ENCODE measurements around the gene ATP1A3.

The ATP1A3 gene

DNA sequence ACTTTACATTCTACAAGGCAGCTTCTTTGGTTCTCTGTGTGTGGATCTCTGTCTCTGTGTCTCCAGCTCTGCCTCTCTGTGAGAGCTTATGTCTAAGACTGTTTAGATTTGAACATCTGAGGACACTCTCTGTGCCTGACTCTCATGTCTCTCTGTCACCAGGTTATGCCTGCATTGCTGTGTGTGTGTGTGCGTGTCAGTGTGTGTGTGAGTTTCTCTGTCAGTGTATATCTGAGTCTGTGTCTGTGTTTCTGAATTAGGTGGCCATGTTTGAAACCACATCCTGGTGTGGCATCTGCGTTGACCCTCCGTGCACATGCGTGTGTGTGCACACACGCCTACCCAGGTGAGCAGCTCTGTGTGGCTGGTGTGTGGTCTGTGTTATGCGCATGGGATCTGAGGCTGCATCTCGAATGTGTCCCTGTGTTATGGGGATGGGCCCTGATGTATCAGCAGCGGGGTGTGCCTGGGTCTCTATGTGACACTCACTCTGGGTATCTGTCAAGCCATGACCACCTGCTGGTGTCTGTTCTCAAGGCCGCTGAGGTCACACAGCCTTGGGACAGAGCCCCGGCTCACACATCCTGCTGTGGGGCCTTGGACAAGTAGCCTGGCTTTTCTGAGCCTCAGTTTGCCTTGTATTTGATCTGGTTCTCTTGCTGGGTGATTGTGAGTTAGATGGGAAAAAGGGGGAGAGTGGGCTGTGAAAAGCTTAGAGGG is 6.7 kb downstream of the ATP1A3 start:
- no peak for DNase-seq (ENCODE audit: low read depth in 3 of 3)

DNA sequence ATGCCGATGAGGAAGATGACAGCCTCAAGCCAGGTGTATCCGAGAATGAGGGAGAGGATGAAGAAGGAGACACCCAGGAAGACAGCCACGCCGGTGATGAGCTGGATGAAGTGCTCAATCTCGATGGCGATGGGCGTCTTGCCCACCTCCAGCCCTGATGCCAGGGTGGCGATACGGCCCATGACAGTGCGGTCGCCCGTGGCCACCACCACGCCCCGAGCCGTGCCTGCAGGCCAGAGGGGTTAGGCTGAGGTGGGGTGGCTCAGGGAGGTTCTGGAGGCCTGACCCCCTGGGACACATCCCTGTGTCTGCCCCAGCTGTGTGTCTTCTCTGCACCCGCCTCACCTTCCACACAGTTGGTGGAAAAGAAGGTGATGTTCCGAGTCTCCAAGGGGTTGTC is 9.1 kb downstream of the ATP1A3 start:
- no peak for DNase-seq (ENCODE audit: low read depth in 3 of 3)

DNA sequence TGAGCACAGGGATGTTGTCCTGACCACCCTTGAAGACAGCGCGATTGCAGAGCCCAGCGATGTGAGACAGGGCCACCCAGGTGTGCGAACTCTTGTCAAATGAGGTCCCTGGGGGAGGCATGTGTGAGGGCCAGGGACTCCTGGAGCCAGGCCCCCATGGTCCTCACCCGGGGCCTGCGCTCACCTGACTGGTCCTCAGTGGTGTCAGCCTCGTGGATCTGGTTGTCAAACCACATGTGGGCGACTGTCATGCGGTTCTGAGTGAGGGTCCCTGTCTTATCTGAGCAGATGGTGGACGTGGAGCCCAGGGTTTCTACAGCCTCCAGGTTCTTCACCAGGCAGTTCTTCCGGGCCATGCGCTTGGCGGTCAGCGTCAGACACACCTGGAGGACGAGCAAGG is 12.3 kb downstream of the ATP1A3 start:
- DNase-seq (ENCODE audit: low read depth in 3 of 3): no peak

DNA sequence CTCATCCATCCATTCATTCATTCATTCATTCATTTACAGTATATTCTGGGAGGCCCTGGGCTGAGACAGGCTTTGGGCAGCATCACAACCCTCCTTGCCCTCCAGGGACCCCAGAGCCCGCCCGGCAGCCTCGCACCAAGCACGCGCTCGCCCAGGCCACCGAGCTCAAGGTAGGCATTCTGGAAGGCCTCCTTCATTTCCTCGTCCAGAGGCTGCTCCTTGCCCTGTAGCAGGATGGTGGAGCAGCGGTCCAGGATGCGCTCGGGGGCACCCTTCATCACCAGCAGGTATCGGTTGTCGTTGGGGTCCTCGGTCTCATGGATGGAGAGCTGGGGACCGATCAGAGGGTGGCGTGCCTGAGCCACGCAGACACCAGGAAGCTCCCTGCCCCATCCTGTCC is 15.6 kb downstream of the ATP1A3 start:
- DNase-seq (ENCODE audit: low read depth in 3 of 3): no peak

DNA sequence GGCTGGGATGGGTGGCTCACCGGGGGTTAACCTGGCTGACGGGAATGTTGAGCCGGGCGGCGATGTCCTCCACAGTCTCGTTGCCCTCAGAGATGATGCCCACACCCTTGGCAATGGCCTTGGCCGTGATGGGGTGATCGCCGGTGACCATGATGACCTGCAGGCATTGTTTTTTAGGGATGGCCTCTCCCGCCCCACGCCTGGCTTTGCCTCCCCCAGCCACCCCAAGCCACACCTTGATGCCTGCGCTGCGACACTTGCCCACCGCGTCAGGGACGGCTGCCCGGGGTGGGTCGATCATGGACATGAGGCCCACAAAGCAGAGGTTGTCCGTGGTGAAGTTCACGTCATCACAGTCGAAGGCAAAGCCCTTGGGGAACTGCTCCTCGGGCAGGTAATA is 16.1 kb downstream of the ATP1A3 start:
- DNase-seq (ENCODE audit: low read depth in 3 of 3): no peak

DNA sequence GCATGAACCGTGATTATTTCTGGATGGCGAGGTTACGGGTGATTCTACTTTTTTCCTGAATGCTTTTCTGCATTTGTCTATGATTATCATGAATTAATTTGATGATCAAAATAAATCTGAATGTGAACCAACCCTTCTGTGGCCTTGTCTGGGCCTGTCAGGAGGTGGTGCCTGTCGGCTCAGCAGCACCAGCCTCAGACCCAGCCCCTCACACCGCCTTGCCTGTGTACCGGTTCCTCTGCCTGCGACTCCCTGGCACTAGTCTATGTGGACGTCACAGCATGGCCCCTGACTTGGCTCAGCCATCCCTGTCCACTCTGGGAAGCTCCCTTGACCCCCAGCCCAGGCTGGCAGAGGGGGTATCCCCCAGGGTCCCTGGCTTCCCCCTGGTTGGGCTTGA is 19.4 kb downstream of the ATP1A3 start:
- no peak for DNase-seq (ENCODE audit: low read depth in 3 of 3)

DNA sequence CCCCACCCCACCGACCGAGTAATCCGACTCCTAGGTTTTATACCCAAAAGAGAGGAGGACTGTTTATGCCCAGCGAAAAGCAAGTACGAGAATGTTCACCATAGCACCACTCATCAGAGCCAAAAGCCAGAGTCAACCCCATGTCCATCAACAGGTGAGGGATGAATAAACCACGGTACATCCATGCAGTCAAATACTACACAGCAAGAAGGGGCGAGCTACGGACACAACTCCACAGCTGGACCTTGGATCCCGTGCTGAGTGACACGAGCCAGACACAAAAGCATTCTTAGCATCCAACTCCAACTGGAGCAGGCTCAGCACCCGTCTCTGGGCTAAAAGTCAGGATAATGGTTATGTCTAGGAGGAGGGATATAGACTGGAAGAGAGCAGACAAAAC is 22.7 kb downstream of the ATP1A3 start:
- DNase-seq (ENCODE audit: low read depth in 3 of 3): no peak

DNA sequence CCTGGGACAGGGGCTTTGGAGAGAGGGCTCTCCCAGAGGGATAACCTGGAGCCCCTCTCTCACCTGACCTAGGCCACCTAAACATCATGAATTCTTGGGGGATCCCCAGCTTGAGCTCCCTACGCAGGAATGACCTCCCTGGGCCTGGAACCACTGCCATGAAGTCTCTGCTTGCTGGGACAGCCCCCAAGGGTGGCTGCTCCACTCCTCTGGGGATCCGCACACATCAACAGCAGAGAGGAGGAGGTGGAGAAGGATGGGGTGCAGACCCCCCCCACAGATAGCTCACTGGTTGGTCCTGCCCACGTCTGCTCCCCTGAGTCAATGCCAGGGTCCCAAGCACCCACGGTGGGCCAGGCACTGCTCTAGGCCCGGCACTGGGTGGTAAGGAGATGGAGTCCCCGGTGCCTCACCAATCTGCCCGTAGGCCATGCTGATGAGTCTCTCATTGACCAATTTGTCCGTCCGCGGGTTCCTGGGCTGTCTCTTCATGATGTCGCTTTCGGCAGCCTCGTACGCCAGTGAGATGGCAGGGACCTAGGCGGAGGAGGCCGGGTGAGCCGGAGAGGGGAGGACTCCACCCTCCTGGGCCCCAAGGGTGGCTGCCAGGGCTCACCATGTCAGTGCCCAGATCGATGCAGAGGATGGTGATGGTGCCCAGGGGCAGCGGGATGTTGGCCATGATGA is 24.1 kb downstream of the ATP1A3 start:
- no peak for DNase-seq (ENCODE audit: low read depth in 3 of 3)

DNA sequence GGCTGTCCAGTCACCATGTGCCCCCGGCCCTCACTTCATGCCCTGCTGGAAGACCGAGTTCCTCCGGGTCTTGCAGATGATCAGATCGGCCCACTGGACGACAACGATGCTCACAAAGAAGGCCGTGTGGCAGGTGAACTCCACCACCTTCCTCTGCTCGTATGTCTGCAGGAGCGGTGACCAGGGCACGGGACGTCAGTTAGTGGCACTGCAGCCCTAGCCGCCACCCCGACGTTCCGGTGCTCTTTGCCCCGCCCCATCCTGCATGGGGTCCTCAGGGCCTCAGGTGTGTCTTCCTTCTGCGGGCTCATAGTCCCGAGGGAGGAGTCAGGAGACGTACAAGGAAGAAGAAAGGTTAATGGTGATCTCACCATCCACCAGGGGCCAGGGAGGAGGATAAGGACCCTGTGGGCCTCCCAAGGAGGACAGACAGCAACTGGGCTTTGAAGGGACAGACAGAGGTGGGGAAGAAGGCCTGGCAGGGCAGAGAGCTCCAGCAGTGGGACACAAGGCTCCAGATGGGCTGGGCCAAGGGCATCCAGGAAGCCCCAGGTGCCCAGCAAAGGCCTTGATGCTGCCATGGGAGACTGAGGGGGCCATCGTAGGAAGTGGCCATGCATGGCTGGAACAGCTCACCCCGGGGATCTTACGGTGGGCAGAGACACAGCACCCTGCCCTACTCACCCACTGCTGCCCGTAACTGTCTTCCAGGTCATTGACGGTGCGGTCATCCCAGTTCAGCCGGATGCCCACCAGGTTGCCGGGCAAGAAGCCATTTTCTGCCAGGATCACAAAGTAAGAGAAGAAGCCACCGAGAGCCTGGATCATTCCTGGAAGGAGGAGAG is 25.1 kb downstream of the ATP1A3 start:
- DNase-seq (ENCODE audit: low read depth in 3 of 3): no peak

DNA sequence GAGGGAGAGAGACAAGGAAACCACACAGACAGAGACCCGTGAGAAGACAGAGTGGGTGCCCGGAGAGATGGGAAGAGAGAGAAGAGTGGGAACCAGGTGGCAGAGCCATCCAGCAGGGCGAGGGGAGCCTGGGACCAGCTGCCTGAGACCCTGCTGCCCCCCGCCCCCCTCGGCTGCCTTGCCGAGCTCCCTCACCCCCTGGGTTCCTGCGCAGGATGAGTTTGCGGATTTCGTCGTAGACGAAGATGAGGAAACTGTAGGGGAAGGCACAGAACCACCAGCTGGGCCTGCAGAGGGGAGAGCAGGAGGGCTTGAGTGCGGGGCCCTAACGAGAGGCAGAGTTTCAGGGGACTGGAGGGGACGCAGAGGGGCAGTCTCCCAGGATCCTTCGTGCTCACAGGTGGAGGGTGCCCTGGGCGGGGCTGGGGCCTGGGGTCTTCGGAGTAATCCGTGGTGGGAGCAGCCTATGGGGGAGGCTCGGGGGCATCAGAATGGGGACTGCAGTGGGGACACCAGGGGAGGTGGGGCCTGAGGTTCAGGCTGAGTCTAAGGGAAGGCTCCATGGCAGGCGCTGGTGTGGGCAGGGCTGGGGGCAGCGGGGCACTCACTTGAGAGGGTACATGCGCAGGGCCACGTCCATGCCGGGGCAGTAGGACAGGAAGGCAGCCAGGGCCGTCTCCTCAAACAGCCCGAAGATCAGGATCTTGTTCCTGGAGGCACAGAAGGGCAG is 26.8 kb downstream of the ATP1A3 start:
- DNase-seq (ENCODE audit: low read depth in 3 of 3): no peak

DNA sequence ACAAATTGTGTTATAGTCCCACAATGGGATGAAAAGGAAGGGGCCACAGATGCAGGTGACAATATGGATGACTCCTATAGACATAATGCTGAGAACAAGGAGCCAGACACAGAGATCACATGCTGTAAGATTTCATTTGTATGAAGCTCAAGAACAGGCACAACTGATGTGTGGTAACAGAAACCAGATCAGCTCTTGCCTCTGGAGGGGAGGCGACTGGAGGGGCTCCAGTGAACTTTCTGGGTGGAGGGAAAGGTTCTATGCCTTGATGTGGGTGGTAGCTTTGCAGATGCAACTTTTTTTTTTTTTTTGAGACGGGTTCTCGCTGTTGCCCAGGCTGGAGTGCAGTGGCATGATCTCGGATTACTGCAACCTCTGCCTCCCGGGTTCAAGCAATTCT is 28.9 kb downstream of the ATP1A3 start:
- no peak for DNase-seq (ENCODE audit: low read depth in 3 of 3)

DNA sequence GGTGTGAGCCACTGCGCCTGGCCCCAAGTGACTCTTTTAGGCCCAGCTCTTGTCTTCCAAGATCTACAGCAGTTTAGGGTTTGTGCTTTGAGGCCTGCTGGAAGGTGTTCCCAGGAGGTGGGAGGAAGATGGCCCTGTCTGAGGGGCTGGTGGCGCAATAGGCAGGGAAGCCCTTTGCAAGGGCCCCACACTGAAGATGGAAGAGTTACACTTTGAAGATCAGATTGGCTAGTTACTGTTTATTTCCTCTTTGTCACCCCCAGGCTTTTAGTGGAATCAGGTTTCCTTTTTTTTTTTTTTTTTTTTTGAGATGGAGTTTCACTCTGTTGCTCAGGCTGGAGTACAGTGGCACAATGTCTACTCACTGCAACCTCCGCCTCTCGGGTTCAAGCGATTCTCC is 33.1 kb downstream of the ATP1A3 start:
- DNase-seq (ENCODE audit: low read depth in 3 of 3): no peak

DNA sequence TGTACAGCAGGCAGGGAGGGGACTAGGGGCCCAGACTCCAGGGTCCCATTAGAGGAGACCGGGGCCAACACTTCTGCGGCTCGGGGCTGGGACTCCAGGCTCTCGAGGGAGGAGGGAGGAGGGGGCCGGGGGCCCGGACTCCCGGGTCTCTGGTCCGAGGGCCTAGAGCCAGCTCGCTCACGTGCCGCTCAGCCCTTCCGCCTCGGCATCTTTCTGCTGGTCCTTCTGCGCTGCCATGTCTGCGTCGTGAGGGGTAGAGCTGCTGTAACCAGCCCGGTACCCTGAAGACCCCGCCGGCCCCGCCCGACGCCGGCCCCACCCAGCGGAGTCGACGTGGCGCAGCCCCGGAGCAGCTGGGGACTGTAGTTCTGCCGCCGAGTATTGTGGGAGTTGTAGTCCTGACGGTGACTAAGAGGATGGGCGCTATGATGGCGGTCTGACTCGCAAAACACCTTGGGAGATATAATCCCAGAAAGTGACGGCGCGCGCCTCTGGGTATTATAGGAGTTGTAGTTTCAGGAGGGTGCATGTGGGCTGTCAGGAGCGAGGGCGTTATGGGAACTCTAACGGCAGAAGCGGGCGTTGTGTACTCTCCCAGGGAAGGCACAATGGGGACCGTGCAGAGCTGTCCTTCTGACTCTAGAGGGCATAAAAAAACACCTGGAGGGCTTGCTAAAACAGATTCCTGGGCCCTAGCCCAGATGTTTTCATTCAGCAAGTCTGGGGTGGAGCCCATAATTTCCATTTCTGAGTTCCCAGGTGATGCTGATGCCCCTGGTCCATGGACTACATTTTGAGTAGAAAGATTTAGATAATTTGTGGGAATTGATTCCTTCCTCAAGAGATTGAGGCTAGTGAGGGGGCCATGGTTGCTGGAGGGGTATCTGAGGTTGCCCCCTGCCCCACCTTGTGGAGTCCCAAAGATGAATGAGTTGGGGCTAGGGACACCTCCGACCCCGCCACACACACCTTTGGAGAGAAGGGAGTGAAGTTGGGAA is 34.7 kb downstream of the ATP1A3 start, which contains the start of gene RABAC1:
TSS of gene RABAC1 (minus strand) at position 266 of the 998 bp plus-strand sequence. CDS start at position 237, 29 bp downstream.
- DNase-seq (ENCODE audit: low read depth in 3 of 3): peak; percentile 75 to 86 (median 83)

DNA sequence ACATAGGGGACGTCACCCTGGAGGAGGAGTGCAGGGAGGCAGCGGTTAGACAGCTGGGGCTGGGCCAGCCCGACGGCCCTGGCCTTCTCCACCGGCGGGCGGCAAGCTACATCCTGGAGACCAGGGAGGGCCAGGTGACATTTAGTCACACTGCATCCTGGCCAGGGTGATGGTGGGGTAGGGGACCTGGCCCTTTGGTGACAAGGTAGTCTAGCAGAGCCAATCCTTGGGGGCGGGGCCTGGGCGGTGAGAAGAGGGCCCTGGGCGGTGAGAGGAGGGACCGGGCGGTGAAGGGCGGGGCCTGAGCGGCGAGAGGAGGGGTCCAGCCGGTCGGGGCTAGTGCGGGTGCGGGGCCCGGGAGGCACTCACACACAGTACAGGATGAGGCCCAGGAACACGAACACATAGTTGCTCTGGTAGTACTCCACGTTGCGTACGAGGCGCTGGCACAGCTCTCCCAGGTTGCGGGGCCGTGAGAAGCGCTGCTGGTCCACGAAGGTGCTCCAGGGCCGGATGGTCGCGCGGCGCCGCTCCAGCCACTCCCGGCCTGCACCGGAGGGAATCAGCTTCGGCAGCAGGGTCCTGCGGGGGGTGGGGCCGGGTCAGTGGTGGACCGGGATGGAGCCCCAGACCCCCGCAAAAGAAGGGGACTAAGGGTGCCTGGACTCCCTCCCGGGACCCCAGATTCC is 35.5 kb downstream of the ATP1A3 start:
- DNase-seq (ENCODE audit: low read depth in 3 of 3): peak; percentile 61 to 89 (median 65)

DNA sequence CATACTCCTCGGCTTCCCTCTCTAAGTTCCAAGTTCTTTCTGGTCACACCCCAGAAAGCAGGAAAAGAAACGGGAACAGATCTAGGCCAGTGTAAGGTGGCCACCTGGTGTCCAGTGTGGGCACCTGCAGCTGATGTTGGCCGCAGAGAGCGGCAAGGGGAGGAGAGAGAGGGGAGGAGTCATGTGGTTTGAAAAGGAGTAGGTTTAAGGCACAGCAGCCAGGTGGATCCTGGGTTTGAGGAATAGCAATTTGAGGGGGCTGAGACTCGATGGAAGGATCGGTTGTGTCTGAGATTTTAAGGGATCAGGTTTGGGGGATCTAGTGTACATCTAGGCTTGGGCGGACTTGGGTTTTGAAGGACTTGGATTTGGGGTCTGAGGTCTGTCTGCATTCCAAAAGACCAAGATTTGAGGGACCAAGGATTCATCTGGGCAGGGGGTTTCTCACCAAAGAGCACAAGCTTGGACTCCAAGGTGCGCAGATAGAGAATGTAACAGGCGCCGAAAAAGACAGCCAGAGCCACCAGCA is 36.1 kb downstream of the ATP1A3 start:
- peak in 1 of 3 experiments; percentile 38 for DNase-seq (ENCODE audit: low read depth in 3 of 3)

DNA sequence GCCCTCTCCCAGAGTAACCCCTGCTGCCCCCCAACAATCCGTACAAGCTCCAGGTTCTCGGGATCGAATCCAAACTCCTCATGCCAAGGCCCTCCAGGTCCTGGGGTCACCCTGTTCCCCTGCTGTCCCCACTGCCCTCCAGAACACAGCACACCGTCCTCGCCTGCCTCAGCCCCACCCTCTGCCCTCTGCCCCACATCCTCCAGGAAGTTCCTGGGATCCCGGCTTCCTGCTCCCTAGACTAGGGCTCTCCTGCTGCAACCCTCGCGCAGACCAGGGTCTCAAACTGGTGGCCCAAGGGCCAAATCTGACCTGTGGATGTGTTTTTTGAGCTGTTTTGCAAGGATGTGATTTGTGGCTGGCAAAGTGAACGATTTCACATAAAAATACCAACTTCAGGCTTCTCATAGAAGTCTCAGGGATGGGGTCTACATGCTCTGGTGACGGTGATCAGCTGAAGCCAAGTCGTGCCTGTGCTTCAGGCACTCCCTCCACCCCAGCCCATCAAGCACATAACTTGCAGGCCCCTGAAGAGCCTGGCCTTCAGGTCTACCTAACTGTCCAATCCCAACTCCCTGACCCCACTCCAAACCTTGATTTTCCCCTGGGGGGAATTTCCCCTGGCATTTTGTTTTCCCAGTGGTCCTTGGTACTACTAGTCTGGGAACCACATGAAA is 36.7 kb downstream of the ATP1A3 start:
- no peak for DNase-seq (ENCODE audit: low read depth in 3 of 3)

DNA sequence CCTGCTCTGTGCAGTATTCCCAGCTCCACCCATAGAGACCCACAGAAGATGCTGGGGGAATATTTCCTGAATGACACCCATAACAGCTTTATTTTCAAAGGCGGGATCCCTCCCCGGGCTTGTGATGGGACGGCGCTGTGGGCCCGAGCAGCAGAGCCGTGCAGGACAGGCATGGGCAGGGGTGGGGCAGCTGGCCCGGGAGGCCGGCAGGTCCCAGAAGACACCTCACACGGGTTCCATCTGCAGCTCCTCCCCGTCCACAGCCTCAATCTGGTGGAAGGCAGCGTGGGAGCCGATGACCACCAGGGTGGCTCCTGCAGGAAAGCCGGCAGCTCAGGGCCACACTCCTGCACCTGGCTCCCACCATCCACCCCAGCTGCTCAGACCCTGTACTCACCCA is 37.4 kb downstream of the ATP1A3 start:
- no peak for DNase-seq (ENCODE audit: low read depth in 3 of 3)

DNA sequence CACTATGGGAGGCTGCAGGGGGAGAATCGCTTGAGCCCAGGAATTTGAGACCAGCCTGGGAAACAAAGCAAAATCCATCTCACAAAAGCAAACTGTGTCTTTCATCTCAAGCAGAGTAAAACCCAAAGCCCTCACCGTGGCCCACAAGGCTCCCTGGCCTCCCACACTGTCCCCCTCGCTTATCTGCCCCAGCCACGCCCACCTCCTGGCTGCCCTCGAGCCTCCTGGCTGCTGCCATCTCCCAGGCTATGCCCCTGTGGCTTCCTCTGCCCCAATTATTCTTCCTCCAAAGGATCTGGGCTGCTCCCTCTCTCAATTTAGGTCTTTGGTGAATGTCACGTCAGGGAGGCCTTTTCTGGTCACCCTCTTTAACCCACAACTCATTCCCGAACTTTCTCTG is 38.5 kb downstream of the ATP1A3 start:
- DNase-seq (ENCODE audit: low read depth in 3 of 3): no peak

DNA sequence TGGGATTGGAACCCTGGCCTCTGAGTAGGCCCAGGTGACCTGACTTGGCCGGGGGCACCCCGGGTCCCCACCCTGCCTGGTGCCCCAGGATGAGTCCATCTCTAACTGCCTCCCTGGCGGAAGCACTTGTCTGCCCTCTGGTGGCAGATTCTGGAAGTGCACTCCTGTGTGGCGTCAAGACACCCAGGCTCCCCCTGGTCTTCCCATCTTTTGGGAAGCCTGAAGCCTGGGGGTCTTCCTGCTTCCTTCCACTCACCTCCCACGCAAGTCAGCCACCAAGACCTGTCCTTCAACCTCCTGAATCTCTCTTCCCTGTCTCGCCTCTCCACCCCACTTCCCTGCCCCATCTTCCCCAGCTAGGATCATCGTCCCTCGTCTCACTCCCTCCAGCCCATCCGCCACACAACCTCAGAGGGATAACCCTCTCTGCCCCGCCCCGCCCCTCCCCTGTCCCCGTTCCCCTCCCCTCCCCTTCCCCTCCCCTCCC is 42.3 kb downstream of the ATP1A3 start:
- peak; percentile 79 to 87 (median 87) for DNase-seq (ENCODE audit: low read depth in 3 of 3)

Measured in stimulated activated CD4-positive, alpha-beta T cell treated with anti-CD3 and anti-CD28 coated beads, TNF-alpha, amount 100 ng/mL, for 24 hours (primary cell).